ENCODE data around the gene KLHL29. TPM values are rescaled to one million over a fixed set of nuclear protein-coding genes. Genes with fewer than 3 reads are reported as not detected.

Gene KLHL29
- total RNA-seq, 1 experiment from 2014 or later = 3.4 TPM

- ChIA-PET POLR2A (ENCODE audit: unreplicated experiment) (no interaction called here), CTCF (no interaction called here)
- TF ChIP-seq CTCF (conservative IDR thresholded peaks at IDR 0.05) = no peak
- TF ChIP-seq EZH2 (IDR thresholded peaks at IDR 0.05; ENCODE audit: low read depth) = no peak
- Histone ChIP-seq H3K27ac (no peak overlapping the region), H3K36me3 (ENCODE audit: low read depth) (no peaks in the 10 kb centered on the region), H3K4me1 (replicated peaks; ENCODE audit: insufficient read depth) (no peaks in the 10 kb centered on the region), H3K27me3 (ENCODE audit: insufficient read depth, low read depth) (no peaks in the 10 kb centered on the region), H3F3A (ENCODE audit: insufficient read depth, low read depth) (no peaks in the 10 kb centered on the region), H3K4me3 (no peak overlapping the region), H3K4me2 (no peak overlapping the region), H4K20me1 (ENCODE audit: insufficient read depth) (peaks cover 14% of the 10 kb centered on the region), H3K9me3 (ENCODE audit: insufficient read depth, low read depth) (no peaks in the 10 kb centered on the region), H3K79me2 (ENCODE audit: low read depth) (no peaks in the 10 kb centered on the region), H3K9me2 (ENCODE audit: insufficient read depth) (no peaks in the 10 kb centered on the region), H2AFZ (no peak overlapping the region)
- intact Hi-C loops (cut with micrococcal nuclease; ENCODE audit: unreplicated experiment) = no loop called here
- DNase-seq = no peak
- no TSS peak for BruUV-seq (replicated peaks)
Measured at GRCh38 chr2:23546913-23547312, 161.9 kb downstream of the KLHL29 start.

GRCh38 chr2:23547725-23548124, 162.7 kb downstream of the KLHL29 start:
- H4K20me1 ChIP-seq (ENCODE audit: insufficient read depth) = peaks cover 14% of the 10 kb centered on the region
- no peak overlapping the region for H2AFZ ChIP-seq
- no peak overlapping the region for H3K27ac ChIP-seq
- no peaks in the 10 kb centered on the region for H3K36me3 ChIP-seq (ENCODE audit: low read depth)
- no peak overlapping the region for H3K4me3 ChIP-seq
- H3K9me2 ChIP-seq (ENCODE audit: insufficient read depth) = no peaks in the 10 kb centered on the region
- no peak for TF ChIP-seq CTCF (conservative IDR thresholded peaks at IDR 0.05)
- TF ChIP-seq EZH2 (IDR thresholded peaks at IDR 0.05; ENCODE audit: low read depth) = no peak
- H3K79me2 ChIP-seq (ENCODE audit: low read depth) = no peaks in the 10 kb centered on the region
- H3K27me3 ChIP-seq (ENCODE audit: insufficient read depth, low read depth) = no peaks in the 10 kb centered on the region
- no TSS peak for BruUV-seq (replicated peaks)
- DNase-seq = no peak
- intact Hi-C loops (cut with micrococcal nuclease; ENCODE audit: unreplicated experiment) = no loop called here
- no peak overlapping the region for H3K4me2 ChIP-seq
- no peaks in the 10 kb centered on the region for H3F3A ChIP-seq (ENCODE audit: insufficient read depth, low read depth)
- no peaks in the 10 kb centered on the region for H3K9me3 ChIP-seq (ENCODE audit: insufficient read depth, low read depth)
- no peaks in the 10 kb centered on the region for H3K4me1 ChIP-seq (replicated peaks; ENCODE audit: insufficient read depth)
- ChIA-PET POLR2A (ENCODE audit: unreplicated experiment) (no interaction called here), CTCF (no interaction called here)

GRCh38 chr2:23548143-23548769, 163.3 kb downstream of the KLHL29 start:
- H3K27ac ChIP-seq = no peak overlapping the region
- intact Hi-C loops (cut with micrococcal nuclease; ENCODE audit: unreplicated experiment) = no loop called here
- DNase-seq = no peak
- H3K79me2 ChIP-seq (ENCODE audit: low read depth) = no peaks in the 10 kb centered on the region
- H3K27me3 ChIP-seq (ENCODE audit: insufficient read depth, low read depth) = no peaks in the 10 kb centered on the region
- no peak overlapping the region for H3K4me2 ChIP-seq
- TF ChIP-seq EZH2 (IDR thresholded peaks at IDR 0.05; ENCODE audit: low read depth) (no peak), CTCF (conservative IDR thresholded peaks at IDR 0.05) (no peak)
- H3K4me1 ChIP-seq (replicated peaks; ENCODE audit: insufficient read depth) = no peaks in the 10 kb centered on the region
- H3K36me3 ChIP-seq (ENCODE audit: low read depth) = no peaks in the 10 kb centered on the region
- POLR2A ChIA-PET (ENCODE audit: unreplicated experiment) = no interaction called here
- BruUV-seq (replicated peaks) = no TSS peak
- CTCF ChIA-PET = no interaction called here
- H3F3A ChIP-seq (ENCODE audit: insufficient read depth, low read depth) = no peaks in the 10 kb centered on the region
- no peaks in the 10 kb centered on the region for H3K9me2 ChIP-seq (ENCODE audit: insufficient read depth)
- no peaks in the 10 kb centered on the region for H3K9me3 ChIP-seq (ENCODE audit: insufficient read depth, low read depth)
- H2AFZ ChIP-seq = no peak overlapping the region
- H4K20me1 ChIP-seq (ENCODE audit: insufficient read depth) = peaks cover 14% of the 10 kb centered on the region
- no peak overlapping the region for H3K4me3 ChIP-seq
